Breast epithelium (tissue), 3 donors: ENCODE data around the gene ECSCR.

Source experiments
- POLR2A ChIP-seq: fragments of 450-650 bp; IDR thresholded peaks from one replicate; pipeline ENCODE4 v1.6.1; 2016; ENCODE audit warnings: antibody characterized with exemption, mild to moderate bottlenecking, moderate library complexity
- POLR2AphosphoS5 ChIP-seq, 3 donors: sonication (generic); formaldehyde crosslinking; IDR thresholded peaks; one replicate each; pipeline ENCODE4 v1.6.1; 2017; ENCODE audit warnings: antibody characterized with exemption in 3 of 3

DNA sequence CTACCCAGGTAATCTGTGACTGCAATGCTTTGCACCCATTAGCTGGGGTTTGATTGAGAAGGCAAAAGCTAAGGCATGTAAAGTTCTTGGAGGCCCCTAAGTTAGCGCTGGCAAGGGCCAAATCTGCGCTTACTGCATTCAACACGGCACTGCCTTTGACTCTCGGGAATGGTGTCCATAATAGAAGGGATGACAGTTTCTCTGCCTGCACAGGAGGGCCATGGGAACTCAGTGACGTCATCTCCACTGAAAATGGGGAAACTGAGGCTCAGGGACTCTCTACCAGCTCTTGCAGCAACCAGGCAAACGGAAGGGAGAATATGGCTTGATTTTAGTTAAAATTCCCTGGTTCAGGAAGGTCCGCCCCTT, 59.1 kb downstream of the ECSCR start:
- TF ChIP-seq POLR2A (no peak), POLR2AphosphoS5 (IDR thresholded peaks at IDR 0.05) (no peak)
